Activated naive CD4-positive, alpha-beta T cell treated with anti-CD3 and anti-CD28 coated beads, Interleukin-2, amount 50 U/mL, for 72 hours (primary cell): ENCODE measurements around the gene REV3L. TPM values are rescaled to one million over a fixed set of nuclear protein-coding genes. Genes with fewer than 3 reads are reported as not detected.
"Not testable (repeated sequence)": the region's sequence is repeated elsewhere in the genome, so short reads cannot be mapped to it uniquely, and the experiment has no call there.

Experiments
- ATAC-seq, 2 donors: fragments of 150-1000 bp; cut with Tn5 transposase; 2 replicates each; pipeline ENCODE4 v1.10.0; 2021; ENCODE audit warnings: mild to moderate bottlenecking in 2 of 2, moderate library complexity in 2 of 2
- DNase-seq, 2 donors: peaks; one replicate each; pipeline ENCODE4 v3.0.0; 2021 to 2022; ENCODE audit warnings: low spot score in 2 of 2
- H3K27ac Mint-ChIP-seq, 2 donors: one replicate each; pipeline ENCODE4 v1.8.0; 2022; ENCODE audit warnings: mild to moderate bottlenecking in 2 of 2, mixed read lengths in 2 of 2
- H3K36me3 Mint-ChIP-seq, 2 donors: one replicate each; pipeline ENCODE4 v1.8.0; 2022; ENCODE audit warnings: mixed read lengths in 2 of 2
- H3K9me3 Mint-ChIP-seq, 2 donors: one replicate each; pipeline ENCODE4 v1.8.0; 2022; ENCODE audit warnings: mixed read lengths in 2 of 2
- total RNA-seq, 2 donors: library from RNA; stranded (reverse); gene quantifications; one replicate each; pipeline ENCODE4 v1.2.3, GENCODE V29; 2022

Gene REV3L
- total RNA-seq, 2 donors from 2014 or later = 18.3 to 27.0 TPM

DNA sequence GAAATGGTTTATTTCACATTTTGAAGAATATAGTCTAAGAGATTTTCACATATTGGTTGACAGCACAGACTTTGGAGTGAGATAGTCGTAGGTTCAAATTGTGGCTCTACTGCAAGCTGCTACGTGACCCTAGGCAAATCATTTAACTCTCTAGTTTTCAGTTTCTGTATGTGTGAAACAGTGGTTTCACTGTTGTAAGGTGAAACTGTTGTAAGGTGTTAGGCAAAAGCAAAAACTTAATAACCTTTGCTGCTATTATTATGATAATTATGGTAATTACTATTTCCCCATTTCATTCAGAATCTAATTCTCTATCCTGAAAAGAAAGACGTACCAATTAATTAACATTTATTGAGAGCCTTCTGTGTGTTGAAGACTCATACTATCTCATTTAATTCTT, 144.2 kb downstream of the REV3L start:
- H3K9me3 Mint-ChIP-seq = no peaks in the 10 kb centered on the region
- peaks cover 9 to 16% of the 10 kb centered on the region in 2 donors for H3K36me3 Mint-ChIP-seq
- ATAC-seq = peak; percentile 69 to 93
- H3K27ac Mint-ChIP-seq = peak overlapping the region in 1 of 2 donors; percentile 3
- DNase-seq = no peak

DNA sequence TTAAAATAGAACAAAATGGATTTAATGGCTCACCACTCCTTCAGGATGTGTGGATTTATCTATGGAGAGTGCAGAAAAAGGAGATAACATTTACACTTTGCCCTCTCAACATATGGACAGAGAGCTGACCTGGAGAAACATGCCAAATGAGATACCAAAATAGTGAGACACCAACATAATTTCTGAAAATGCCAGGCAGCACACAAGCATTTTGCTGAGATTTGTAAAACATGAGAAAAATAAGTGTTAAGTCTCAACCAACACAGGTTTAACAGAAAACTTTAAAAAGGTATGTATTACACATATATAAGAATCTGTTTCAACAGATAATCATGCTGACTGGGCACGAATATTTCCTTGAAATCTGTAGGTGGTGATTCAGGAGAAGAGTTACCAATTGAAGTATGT, 145.2 kb downstream of the REV3L start:
- ATAC-seq = no peak
- no peak for DNase-seq
- H3K36me3 Mint-ChIP-seq = peaks cover 9 to 16% of the 10 kb centered on the region in 2 donors
- H3K27ac Mint-ChIP-seq = no peak overlapping the region
- no peaks in the 10 kb centered on the region for H3K9me3 Mint-ChIP-seq

DNA sequence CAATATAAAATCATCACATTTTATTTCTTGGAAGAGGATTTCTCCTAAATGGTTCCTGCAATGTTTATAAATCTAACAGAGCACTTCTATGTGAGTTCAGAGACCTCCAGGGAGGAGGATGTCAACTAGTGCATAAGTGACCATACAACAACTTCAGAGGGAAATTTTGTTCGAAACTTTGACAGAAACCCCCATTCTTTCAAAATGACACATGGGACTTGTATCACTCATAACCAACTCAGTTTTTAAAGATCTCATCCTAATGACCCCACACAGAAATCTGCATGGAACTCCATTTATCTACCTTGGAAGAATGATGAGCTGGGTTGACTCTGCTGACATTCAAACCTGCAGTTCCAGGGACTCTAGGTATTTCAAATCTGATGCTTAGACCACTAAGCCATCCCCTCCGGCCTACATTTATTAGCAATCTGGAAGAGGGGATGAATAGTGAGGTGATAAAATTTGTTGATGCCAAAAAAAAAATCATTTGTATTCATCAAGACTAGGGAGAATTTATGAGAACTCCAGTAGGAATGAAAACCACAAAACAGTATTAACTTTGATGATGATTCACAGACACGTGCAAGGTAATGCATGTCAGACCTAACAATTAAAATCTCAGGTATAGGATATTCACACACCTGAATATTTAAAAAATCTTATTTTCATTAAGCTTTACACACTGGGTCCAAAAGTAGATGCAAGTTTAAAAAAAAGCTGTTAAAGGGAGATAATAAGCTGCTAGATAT, 153.0 kb downstream of the REV3L start:
- Mint-ChIP-seq H3K9me3 (no peaks in the 10 kb centered on the region), H3K27ac (no peak overlapping the region), H3K36me3 (peaks cover 0 to 10% of the 10 kb centered on the region in 2 donors)
- DNase-seq (no peak), ATAC-seq (no peak)

DNA sequence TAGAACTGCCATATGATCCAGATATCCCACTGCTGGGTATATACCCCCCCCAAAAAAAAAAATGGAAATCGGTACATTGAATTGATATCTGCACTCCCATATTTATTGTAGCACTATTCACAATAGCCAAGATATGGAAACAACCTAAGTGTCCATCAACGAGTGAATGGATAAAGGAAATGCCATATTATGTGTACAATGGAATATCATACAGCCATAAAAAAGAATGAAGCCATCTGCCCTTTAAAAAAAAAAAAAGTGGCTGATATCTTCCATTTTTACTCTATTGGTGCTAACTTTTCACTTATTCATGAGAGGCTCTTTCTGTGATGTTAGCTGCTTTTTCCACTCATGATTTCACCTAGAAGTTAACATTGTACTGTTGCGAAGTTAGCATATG, 156.5 kb downstream of the REV3L start:
- no peaks in the 10 kb centered on the region for H3K9me3 Mint-ChIP-seq
- H3K27ac Mint-ChIP-seq = no peak overlapping the region
- peaks cover 0 to 10% of the 10 kb centered on the region in 2 donors for H3K36me3 Mint-ChIP-seq
- ATAC-seq (no peak), DNase-seq (no peak)

DNA sequence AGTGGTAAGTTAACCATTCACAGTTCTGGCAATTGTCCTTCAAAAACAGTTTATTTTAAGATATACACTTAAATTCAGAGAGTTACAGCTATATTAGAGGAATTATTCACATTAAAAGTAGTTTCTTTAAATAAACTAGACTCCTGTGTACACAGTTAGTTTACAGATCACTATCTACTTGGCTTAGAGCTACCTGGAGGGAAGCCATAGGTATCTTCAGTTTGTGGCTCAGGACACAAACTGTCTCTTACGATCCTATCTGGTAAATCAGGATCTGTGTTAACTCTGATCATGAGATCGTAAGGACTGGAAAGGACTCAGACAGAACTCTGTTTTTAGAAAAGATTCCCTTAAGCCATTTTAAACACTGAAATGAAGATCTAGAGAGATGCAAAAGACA, 160.9 kb downstream of the REV3L start:
- DNase-seq (no peak), ATAC-seq (no peak)
- no peaks in the 10 kb centered on the region for H3K9me3 Mint-ChIP-seq
- no peak overlapping the region for H3K27ac Mint-ChIP-seq
- peaks cover 0 to 10% of the 10 kb centered on the region in 2 donors for H3K36me3 Mint-ChIP-seq

DNA sequence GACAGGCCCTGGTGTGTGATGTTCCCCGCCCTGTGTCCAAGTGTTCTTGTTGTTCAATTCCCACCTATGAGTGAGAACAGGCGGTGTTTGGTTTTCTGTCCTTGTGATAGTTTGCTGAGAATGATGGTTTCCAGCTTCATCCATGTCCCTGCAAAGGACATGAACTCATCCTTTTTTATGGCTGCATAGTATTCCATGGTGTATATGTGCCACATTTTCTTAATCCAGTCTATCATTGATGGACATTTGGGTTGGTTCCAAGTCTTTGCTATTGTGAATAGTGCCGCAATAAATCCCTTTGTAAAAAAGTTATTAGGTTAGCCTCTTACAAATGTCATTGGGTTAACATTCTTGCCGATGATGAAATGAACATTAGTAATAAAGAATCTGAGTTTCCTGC, 175.1 kb downstream of the REV3L start:
- not testable (repeated sequence) for ATAC-seq
- peaks cover 21 to 23% of the 10 kb centered on the region in 2 donors for H3K36me3 Mint-ChIP-seq

DNA sequence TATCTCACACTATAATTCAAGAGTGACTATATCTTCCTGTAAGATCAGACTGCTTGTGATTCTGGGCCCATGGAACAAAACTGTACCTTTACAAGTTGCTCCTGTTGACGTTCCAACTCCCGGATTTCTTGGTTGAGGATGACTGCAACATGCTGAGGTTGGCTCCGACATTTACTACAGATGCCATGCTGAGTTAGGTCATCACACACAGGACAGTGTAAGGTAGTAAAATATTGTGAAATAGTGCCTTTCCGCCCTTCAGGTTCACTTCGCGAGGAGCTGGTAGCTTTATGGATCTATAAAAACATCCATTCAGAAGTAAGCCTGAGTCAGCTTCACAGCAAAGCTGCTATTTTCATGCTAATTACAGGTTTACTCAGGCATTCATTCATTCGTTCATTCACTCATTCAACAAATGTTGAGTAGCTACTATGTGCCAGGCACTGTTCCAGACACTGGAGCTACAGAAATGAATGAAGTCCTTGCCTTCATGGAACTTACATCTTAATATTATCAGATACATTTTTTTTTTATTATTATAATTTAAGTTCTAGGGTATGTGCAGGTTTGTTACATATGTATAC, 175.7 kb downstream of the REV3L start:
- no peak overlapping the region for H3K27ac Mint-ChIP-seq
- H3K36me3 Mint-ChIP-seq = peaks cover 21 to 23% of the 10 kb centered on the region in 2 donors
- ATAC-seq = no peak
- DNase-seq = no peak
- H3K9me3 Mint-ChIP-seq = peaks cover 0 to 6% of the 10 kb centered on the region in 2 donors

More for the DNA sequence above, 175.1 kb downstream of the REV3L start:
- not testable (repeated sequence) for H3K27ac Mint-ChIP-seq, DNase-seq, H3K9me3 Mint-ChIP-seq

DNA sequence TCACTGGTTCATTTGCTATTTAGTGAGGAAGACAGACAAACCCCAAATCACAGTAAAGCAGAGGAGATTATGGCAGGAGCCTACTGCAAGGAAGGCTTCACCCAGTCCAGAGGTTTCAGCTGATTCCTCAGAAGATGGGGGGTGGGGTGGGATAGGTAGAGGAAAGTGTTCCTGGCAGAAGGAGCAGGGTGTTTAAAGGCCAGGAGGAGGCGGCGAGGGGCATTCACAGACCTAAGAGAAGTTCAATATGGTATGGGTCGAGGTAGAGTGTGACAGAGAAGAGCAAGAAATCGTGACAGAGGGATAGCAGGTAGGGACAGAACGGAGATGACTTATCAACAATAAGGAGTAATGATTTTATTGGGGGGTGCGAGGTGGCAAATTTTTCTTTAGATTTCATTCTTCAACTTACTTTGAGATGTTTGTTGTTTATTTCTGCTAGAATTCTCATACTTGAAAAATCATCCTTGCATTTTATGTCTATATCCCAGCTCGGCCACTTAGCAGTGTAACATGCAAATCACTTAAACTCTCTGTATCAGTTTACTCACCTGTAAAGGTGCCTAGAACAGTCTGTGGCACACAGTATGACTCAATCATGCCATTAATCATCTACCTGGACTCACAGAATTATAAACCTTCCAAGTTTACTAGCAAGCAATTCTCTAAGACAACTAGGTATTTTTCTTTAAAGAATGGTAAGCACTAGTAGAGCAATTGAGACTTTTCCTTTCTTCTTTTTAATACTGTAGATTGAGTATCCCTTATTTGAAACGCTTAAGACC, 176.7 kb downstream of the REV3L start:
- peak overlapping the region in 1 of 2 donors; percentile 6 for H3K27ac Mint-ChIP-seq
- H3K9me3 Mint-ChIP-seq = peaks cover 0 to 6% of the 10 kb centered on the region in 2 donors
- no peak for ATAC-seq
- no peak for DNase-seq
- peaks cover 23 to 24% of the 10 kb centered on the region in 2 donors for H3K36me3 Mint-ChIP-seq

DNA sequence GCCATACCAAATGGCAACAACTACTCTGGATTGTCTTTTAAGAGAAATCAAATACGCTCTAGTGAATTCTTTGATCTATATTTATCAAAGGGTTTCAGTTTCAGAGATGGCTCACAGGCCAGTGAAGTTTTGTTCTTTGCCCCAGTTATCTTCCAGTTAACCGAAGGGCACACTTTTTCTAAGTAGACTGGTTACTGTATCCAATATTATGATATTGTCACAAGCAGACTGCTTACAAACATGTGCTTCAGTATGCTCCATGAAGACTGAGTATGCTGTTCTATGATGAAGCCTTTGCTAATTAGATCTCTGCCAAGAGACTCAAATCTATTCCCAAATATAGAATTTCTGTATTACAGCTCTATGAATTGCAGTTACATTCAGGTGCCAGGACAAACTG, 181.1 kb downstream of the REV3L start:
- no peak overlapping the region for H3K27ac Mint-ChIP-seq
- H3K36me3 Mint-ChIP-seq = peaks cover 15 to 21% of the 10 kb centered on the region in 2 donors

DNA sequence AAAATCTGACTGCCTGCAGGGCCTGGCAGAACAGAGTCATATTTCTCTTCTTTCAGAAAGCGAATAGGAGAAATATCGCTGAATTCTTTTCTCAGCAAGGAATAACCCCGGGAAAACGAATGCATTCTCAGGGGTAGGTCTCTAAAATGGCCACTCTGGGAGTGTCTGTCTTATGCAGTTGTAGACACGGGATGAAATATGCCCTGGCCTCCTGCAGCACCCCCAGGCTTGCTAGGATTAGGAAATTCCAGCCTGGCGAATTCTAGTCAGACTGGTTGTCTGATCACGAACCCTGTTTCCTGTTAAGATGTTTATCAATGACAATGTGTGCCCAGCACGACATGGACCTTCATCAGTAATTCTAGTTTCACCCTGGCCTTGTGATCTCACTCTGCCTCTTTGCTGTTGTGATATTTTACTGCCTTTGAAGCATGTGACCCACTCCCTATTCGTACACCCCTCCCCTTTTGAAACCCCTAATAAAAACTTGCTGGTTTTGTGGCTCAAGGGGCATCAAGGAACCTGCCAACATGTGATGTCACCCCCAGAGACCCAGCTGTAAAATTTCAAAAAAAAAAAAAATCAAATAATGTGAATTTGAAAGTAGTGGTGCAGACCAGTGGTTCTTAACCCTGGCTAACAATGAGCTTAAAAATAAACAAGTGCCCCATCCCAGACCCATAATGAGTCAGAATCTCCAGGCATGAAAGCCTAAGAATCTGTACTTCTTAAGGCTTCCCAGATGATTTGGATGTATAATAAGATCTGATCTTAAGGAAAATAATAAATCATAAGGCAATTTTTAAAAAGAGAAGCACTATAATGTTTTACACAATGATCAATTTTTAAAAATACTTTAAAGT, 181.8 kb downstream of the REV3L start:
- H3K36me3 Mint-ChIP-seq = peaks cover 12 to 21% of the 10 kb centered on the region in 2 donors
- not testable (repeated sequence) for H3K9me3 Mint-ChIP-seq, DNase-seq, ATAC-seq
- H3K27ac Mint-ChIP-seq = peak overlapping the region in 1 of 2 donors; percentile 84

More for the DNA sequence above, 181.1 kb downstream of the REV3L start:
- no peaks in the 10 kb centered on the region for H3K9me3 Mint-ChIP-seq
- ATAC-seq (peak; percentile 53 to 73), DNase-seq (no peak)

DNA sequence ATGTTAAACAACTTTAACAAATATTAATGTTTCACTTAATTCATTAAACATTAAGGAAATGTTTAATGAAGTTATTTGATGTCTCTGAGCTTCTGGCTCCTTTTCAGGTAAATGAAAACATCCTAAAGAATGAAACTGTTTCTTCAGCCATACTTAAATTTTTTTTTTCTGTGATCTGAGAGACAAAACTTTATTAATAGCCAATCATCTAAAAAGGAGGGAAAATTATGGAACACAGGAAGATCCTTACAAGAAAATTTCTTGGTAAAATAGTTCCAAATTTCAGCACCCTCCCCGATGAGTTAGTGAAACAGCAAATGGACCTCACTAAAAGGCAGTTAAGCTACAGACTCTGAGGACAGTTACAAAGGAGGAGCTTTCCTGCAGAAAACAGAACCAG, 185.2 kb downstream of the REV3L start:
- ATAC-seq = no peak

DNA sequence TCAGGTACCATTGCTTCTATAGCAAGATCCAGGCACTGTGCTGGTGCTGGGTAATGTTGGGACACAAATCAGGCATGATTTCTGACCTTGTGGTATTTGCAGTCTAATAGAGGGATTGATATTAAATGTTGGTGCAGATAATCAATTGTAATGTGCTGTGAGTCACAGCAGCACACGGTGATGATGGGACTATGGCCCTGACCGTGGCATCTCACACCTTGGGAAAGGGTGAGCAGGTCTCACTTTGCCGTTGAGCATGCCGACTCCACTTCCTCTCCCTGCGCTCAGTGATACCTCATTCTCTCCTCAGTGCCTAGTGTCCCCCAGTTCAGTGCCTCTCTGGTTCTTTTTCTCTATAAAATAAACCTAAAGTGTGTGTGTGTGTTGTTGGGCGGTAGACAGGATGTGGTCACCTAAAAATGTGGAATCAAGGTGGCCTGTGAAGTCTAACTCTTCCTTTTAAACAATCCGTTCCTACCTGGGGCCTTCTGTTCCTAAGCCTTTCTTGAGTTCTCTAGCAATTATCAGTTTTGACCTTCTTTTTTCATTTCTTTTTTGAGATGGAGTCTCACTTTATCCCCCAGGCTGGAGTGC, 188.5 kb downstream of the REV3L start:
- Mint-ChIP-seq H3K27ac (peak overlapping the region in 1 of 2 donors; percentile 44), H3K9me3 (no peaks in the 10 kb centered on the region), H3K36me3 (peaks cover 0 to 1% of the 10 kb centered on the region in 2 donors)
- DNase-seq = no peak
- no peak for ATAC-seq

More for the DNA sequence above, 185.2 kb downstream of the REV3L start:
- peaks cover 6 to 21% of the 10 kb centered on the region in 2 donors for H3K36me3 Mint-ChIP-seq
- no peak for DNase-seq
- no peaks in the 10 kb centered on the region for H3K9me3 Mint-ChIP-seq
- H3K27ac Mint-ChIP-seq = no peak overlapping the region

DNA sequence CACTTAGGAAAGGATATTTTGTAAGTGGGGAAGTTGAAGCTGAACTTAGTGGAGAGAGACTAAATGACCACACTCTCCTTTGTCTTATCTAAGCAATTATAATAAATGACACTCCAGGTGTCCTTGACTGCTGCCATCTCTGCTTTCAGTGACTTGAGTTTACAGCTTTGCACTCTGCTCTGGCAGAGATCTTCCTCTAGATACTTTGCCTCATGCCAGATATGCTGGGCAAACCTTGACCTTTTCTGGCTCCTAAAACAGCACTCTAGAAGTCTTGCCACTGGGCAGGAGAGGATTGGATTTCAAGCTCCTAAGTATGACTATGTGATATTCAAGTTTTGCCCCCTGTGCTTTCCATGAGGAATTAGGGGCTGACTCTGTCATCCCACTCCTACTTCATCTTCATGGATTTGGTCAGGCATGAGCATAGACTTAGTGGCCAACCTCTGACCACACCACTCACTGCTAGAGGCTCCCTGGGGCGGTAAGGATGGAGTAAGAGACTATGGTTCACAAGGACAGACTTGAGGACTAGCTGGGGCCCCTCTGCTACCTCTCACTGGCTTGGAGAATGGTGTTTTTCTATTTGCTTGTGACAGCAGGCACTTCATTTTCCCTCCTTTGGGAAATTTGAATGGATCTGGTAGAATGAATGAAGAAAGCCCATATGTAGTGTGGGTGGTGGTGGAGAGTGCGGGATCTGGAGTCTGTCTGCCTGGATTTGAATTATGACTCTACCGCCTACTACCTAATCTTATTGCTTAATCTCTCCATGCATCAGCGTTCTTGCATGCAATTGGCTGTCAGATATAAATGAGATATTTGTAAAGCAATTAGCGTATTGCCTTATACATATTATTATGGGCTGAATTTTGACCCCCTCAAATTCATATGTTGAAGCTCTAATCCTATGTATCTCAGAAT, 191.4 kb downstream of the REV3L start:
- Mint-ChIP-seq H3K9me3 (no peaks in the 10 kb centered on the region), H3K36me3 (peaks cover 0 to 6% of the 10 kb centered on the region in 2 donors), H3K27ac (peak overlapping the region; percentile 32 to 53)
- DNase-seq (no peak), ATAC-seq (peak; percentile 26 to 44)

DNA sequence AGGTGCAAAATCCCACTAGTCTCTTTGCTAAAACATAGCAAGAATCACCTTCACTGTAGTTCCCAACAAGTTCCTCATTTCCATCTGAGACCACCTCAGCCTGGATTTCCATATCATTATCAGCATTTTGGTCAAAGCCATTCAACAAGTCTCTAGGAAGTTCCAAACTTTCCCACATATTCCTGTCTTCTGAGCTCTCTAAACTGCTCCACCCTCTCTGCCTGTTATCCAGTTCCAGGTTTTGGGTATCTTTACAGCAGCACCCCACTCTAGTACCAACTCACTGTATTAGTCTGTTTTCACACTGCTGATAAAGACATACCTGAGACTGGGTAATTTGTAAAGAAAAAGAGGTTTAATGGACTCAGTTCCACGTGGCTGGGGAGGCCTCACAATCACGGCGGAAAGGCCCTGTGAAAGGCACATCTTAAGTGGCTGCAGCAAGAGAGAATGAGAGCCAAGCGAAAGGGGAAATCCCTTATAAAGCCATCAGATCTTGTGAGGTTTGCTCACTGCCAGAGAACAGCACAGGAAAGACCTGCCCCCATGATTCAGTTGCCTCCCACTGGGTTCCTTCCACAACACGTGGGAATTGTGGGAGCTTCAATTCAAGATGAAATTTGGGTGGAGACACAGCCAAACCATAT, 192.2 kb downstream of the REV3L start:
- not testable (repeated sequence) for H3K36me3 Mint-ChIP-seq, DNase-seq, H3K9me3 Mint-ChIP-seq
- peak; percentile 87 to 97 for ATAC-seq
- peak overlapping the region; percentile 41 to 53 for H3K27ac Mint-ChIP-seq
